Type B pancreatic cell (in vitro differentiated cells): ENCODE results near the gene CCDC157. TPM values are rescaled to one million over a fixed set of nuclear protein-coding genes. Genes with fewer than 3 reads are reported as not detected.

ENCODE experiments used
- DNase-seq: peaks from one replicate; pipeline ENCODE4 v3.0.0; 2021; ENCODE audit warnings: mixed read lengths; ENCODE audit not compliant: unreplicated experiment; ENCODE audit errors: extremely low spot score
- H3K27ac Mint-ChIP-seq: 2 replicates; pipeline ENCODE4 v1.8.0; 2021; ENCODE audit warnings: mild to moderate bottlenecking, mixed read lengths
- H3K27me3 Mint-ChIP-seq: 2 replicates; pipeline ENCODE4 v1.8.0; 2021; ENCODE audit warnings: mixed read lengths
- H3K36me3 Mint-ChIP-seq: 2 replicates; pipeline ENCODE4 v1.8.0; 2021; ENCODE audit warnings: mixed read lengths
- H3K4me1 Mint-ChIP-seq: one replicate; pipeline ENCODE4 v1.8.0; 2021; ENCODE audit warnings: mixed read lengths; ENCODE audit not compliant: unreplicated experiment
- H3K4me3 Mint-ChIP-seq: 2 replicates; pipeline ENCODE4 v1.8.0; 2021; ENCODE audit warnings: mild to moderate bottlenecking, mixed read lengths
- H3K9me3 Mint-ChIP-seq: 2 replicates; pipeline ENCODE4 v1.8.0; 2021; ENCODE audit warnings: mixed read lengths
- total RNA-seq: library from RNA; stranded (reverse); gene quantifications from 2 replicates; pipeline ENCODE4 v1.2.1, GENCODE V29; 2021; ENCODE audit warnings: low replicate concordance
- TF ChIP-seq, protein P1 (sequence below): fragments of 200-600 bp; sonication (generic); conservative IDR thresholded peaks from 2 replicates; pipeline ENCODE4 v1.5.0; 2021; ENCODE audit warnings: antibody characterized with exemption, mild to moderate bottlenecking

The CCDC157 gene
- total RNA-seq, 1 donor from 2014 or later = 9.4 TPM

DNA sequence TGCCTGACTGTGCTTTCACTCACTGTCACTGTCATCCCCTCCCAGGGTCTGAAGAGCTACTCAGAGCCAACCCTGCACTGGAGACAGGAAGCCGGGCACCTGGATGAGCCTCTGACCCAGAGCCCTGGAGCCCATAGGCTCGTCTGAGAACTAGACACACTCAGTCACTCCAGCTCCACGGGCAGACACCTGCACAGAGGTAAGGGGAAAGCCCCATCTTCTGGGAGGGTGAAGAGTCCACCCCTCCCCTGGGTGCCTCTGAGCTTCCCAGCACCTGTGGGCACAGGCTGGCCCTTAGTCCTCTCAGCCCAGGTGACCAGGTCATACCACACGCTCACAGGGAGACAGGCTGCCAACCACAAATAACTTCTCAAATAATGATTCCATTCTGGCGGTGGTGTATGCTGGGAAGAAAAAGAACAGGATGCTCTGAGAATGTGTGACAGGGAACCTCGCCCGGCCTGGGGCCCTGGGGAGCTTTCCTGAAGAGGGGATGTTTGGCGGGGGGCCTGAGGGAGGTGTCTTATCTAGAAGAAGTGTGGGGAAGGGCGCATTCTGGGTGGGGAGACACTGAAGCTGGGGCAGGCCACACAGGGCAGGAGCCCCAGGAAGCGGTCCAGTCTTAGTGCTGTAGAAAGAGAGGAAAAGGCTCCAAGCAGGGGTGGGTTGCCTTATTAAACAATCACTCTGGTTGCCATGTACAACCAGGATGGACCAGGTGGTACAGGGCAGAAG lies 5.3 kb downstream of the CCDC157 start:
- TF ChIP-seq, protein P1, sequence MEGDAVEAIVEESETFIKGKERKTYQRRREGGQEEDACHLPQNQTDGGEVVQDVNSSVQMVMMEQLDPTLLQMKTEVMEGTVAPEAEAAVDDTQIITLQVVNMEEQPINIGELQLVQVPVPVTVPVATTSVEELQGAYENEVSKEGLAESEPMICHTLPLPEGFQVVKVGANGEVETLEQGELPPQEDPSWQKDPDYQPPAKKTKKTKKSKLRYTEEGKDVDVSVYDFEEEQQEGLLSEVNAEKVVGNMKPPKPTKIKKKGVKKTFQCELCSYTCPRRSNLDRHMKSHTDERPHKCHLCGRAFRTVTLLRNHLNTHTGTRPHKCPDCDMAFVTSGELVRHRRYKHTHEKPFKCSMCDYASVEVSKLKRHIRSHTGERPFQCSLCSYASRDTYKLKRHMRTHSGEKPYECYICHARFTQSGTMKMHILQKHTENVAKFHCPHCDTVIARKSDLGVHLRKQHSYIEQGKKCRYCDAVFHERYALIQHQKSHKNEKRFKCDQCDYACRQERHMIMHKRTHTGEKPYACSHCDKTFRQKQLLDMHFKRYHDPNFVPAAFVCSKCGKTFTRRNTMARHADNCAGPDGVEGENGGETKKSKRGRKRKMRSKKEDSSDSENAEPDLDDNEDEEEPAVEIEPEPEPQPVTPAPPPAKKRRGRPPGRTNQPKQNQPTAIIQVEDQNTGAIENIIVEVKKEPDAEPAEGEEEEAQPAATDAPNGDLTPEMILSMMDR = no peak
- Mint-ChIP-seq H3K27me3 (no peaks in the 10 kb centered on the region), H3K27ac (peak overlapping the region; percentile 89), H3K4me3 (peak overlapping the region; percentile 20), H3K36me3 (peaks cover 5% of the 10 kb centered on the region), H3K4me1 (peaks cover 14% of the 10 kb centered on the region), H3K9me3 (no peaks in the 10 kb centered on the region)
- DNase-seq = no peak

DNA sequence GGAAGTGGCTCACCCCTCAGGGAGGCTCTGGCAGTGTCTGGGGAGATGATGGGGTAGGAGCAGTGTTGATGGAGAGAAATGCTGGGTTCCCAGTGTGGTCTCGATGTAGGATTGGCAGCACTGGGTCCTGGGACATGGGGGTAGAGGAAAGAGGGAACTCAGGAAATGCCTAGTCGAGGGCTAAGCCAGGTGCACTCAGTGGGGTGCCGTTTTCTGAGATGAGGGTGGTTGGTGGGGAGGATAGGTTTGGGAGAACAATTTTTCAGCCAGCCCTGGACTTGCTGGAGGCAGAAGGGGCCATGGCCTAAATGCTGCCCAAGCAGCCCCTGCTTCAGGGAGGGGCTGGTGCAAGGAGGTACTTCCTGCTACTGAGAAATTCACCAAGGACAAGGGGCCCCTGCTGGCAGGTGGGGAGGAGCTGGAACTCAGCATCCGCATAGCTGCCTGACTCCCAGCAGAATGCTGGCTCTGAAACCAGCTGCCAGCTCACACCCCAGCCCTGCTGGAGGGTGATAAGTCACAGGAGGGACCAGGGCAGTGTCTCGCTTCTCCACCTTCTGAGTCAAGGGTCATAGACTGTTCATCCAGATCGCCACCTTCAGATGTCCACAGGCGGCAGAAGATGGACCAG lies 6.0 kb downstream of the CCDC157 start:
- Mint-ChIP-seq H3K9me3 (no peaks in the 10 kb centered on the region), H3K4me1 (peaks cover 14% of the 10 kb centered on the region), H3K27ac (peak overlapping the region; percentile 89), H3K27me3 (no peaks in the 10 kb centered on the region), H3K4me3 (no peak overlapping the region), H3K36me3 (peaks cover 5% of the 10 kb centered on the region)
- TF ChIP-seq, protein P1 = no peak
- DNase-seq = no peak

DNA sequence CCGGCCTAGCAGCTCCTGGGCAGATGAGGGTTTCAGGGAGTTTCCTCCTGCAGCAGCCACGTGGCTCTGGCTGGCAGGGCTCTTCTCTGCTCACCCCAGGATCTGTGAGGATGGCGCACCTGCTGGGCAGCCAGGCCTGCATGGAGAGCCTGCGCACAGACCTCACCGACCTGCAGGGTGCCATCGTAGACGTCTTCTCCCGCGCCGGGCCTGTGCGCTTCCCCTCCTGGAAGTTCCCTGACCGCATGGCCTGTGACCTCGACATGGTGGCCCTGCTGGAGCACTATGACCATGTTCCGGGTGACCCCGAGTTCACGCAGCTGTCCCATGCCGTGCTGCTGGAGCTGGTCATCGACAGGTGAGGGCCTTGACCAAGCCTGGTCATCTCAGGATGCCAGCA lies 9.1 kb downstream of the CCDC157 start:
- Mint-ChIP-seq H3K27ac (no peak overlapping the region), H3K4me3 (no peak overlapping the region), H3K27me3 (no peaks in the 10 kb centered on the region), H3K4me1 (peaks cover 6% of the 10 kb centered on the region), H3K36me3 (peaks cover 5% of the 10 kb centered on the region), H3K9me3 (no peaks in the 10 kb centered on the region)
- TF ChIP-seq, protein P1 = no peak
- no peak for DNase-seq

- DNase-seq = no peak
- Mint-ChIP-seq H3K4me1 (no peaks in the 10 kb centered on the region), H3K9me3 (no peaks in the 10 kb centered on the region), H3K27ac (no peak overlapping the region), H3K27me3 (no peaks in the 10 kb centered on the region), H3K36me3 (no peaks in the 10 kb centered on the region), H3K4me3 (no peak overlapping the region)
- TF ChIP-seq, protein P1 = no peak
These were observed 11.6 kb downstream of the CCDC157 start for GRCh38 chr22:30368420-30368819.

DNA sequence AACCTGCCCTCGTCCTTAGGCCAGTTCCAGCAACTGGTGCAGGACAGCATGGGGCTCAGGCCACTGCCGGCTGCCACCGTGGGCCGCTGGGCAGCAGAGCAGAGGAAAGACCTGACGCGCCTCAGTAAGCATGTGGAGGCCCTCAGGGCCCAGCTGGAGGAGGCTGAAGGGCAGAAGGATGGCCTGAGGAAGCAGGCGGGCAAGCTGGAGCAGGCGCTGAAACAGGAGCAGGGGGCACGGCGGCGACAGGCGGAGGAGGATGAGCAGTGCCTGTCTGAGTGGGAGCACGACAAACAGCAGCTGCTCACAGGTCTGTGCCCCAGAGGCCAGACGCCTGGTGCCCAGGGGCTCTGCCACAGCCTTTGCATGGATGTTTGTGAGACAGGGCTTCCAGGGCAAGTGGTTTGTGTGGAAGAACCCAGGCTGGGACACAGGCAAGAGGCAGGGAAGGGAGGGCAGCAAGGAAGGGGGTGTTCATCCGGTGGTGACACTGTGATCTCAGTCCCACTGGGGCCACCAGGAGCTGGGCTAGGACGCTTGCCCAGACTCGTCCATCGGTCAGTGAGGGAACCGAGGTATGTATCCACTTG lies 13.9 kb downstream of the CCDC157 start:
- H3K27me3 Mint-ChIP-seq = no peaks in the 10 kb centered on the region

More for the DNA sequence above, 13.9 kb downstream of the CCDC157 start:
- TF ChIP-seq, protein P1 = no peak
- H3K27ac Mint-ChIP-seq = no peak overlapping the region
- H3K36me3 Mint-ChIP-seq = no peaks in the 10 kb centered on the region
- H3K4me1 Mint-ChIP-seq = no peaks in the 10 kb centered on the region
- no peaks in the 10 kb centered on the region for H3K9me3 Mint-ChIP-seq
- DNase-seq = no peak
- H3K4me3 Mint-ChIP-seq = no peak overlapping the region
